ENCODE measurements around the gene RRP9.
"Not testable (repeated sequence)": the region's sequence is repeated elsewhere in the genome, so short reads cannot be mapped to it uniquely, and the experiment has no call there.

RRP9 gene

GRCh38 chr3:51900043-51900442, 41.7 kb downstream of the RRP9 start:
- DNase-seq: not testable (repeated sequence)

GRCh38 chr3:51897391-51897790, 44.3 kb downstream of the RRP9 start:
- no peak for DNase-seq

GRCh38 chr3:51896607-51897305, 44.9 kb downstream of the RRP9 start:
- no peak for DNase-seq

- DNase-seq: no peak
Observed at GRCh38 chr3:51894939-51895338, 46.8 kb downstream of the RRP9 start.

GRCh38 chr3:51894391-51894790, 47.3 kb downstream of the RRP9 start:
- DNase-seq: no peak

GRCh38 chr3:51891242-51892039, 50.3 kb downstream of the RRP9 start:
- DNase-seq: no peak

GRCh38 chr3:51888463-51889105, 53.1 kb downstream of the RRP9 start:
- no peak for DNase-seq

- no peak for DNase-seq
Observed at GRCh38 chr3:51887620-51888019, 54.1 kb downstream of the RRP9 start.

- no peak for DNase-seq
Observed at GRCh38 chr3:51886447-51886846, 55.3 kb downstream of the RRP9 start.
